Psoas muscle (tissue), 8 donors: Measurements from ENCODE around the gene LNX1. TPM values are rescaled to one million over a fixed set of nuclear protein-coding genes. Genes with fewer than 3 reads are reported as not detected.

Experiments used
- ATAC-seq, 4 donors: fragments of 200-7000 bp; cut with Tn5 transposase; one replicate each; pipeline ENCODE4 v1.9.1; 2020; ENCODE audit warnings: moderate library complexity in 3 of 4, mild to moderate bottlenecking in 2 of 4
- DNase-seq, 2 donors: peaks; one replicate each; pipeline ENCODE4 v3.0.0-alpha.2; 2020
- H3K27ac ChIP-seq: fragments of 200-600 bp; one replicate; pipeline ENCODE4 v1.8.0; 2022
- H3K27me3 ChIP-seq, 3 donors: fragments of 200-600 bp in 1 of 3; one replicate each; pipeline versions ENCODE4 v1.6.1 to v1.8.0; 2013 to 2022; ENCODE audit warnings: low read length in 2 of 3, mild to moderate bottlenecking in 2 of 3, moderate library complexity in 1 of 3; ENCODE audit not compliant: insufficient read depth in 3 of 3
- H3K36me3 ChIP-seq, 2 donors: fragments of 200-600 bp in 1 of 2; one replicate each; pipeline versions ENCODE4 v1.6.1 to v1.8.0; 2013 to 2022; ENCODE audit warnings: low read depth in 1 of 2, mild to moderate bottlenecking in 1 of 2, moderate library complexity in 1 of 2; ENCODE audit not compliant: insufficient read depth in 1 of 2
- H3K4me1 ChIP-seq: fragments of 200-600 bp; one replicate; pipeline ENCODE4 v1.8.0; 2022
- H3K4me3 ChIP-seq: fragments of 200-600 bp; one replicate; pipeline ENCODE4 v1.8.0; 2022; ENCODE audit warnings: mild to moderate bottlenecking
- H3K9me3 ChIP-seq: fragments of 200-600 bp; one replicate; pipeline ENCODE4 v1.8.0; 2022
- CTCF ChIP-seq: fragments of 200-600 bp; IDR thresholded peaks from one replicate; pipeline ENCODE4 v1.8.0; 2022; ENCODE audit warnings: antibody characterized with exemption
- WGBS, 3 donors: extraction: QIAGEN DNeasy Blood & Tissue Kit; methylation state at CpG; one replicate each; pipeline versions ENCODE4 v1.1.6 to v1.1.7; 2013; 5-methylcytosine and 5-hydroxymethylcytosine counted together
- intact Hi-C, 2 donors: fragments of 100-400 bp; cut with DNase I; formaldehyde crosslinking; loops; one replicate each; pipeline versions ENCODE4 v1.11.0 to v1.14.2; 2022
- polyA plus RNA-seq, 3 donors: library from polyadenylated mRNA; stranded (reverse); fragments of 200-250 nt; gene quantifications; one replicate each; pipeline ENCODE4 v1.2.3, GENCODE V29; 2013
- total RNA-seq, 4 donors: library from RNA; stranded (reverse); fragmentation: NEBNext Ultra II Directional in 2 of 4; extraction: Animal tissue kit (Norgen Biotek cat#: 25700) in 2 of 4; gene quantifications; one replicate each; pipeline versions ENCODE4 v1.2.1 to v1.2.4, GENCODE V29; 2021 to 2023
- donor health status: healthy with polysubstance abuse.
- donor health status: DM: no; HTN: no; CAD: no; lungs with moderate emphysema.
- donor health status: Bipolar disorder and iron deficiency.
- donor health status: healthy.
- donor health status: DM: yes; HTN: yes; CAD: no.
- donor health status: DM: no; HTN: no; CAD: no.
- donor health status: DM: no; HTN: no; CAD: no.
- donor health status: DM: yes; HTN: yes; CAD: no.

Gene LNX1
- total and polyA plus RNA-seq, 7 donors, result 2.1 to 13.9 (median 4.3) TPM

GRCh38 chr4:53531585-53532224, 59.6 kb downstream of the LNX1 start:
- Histone ChIP-seq H3K27me3 (no peaks in the 10 kb centered on the region), H3K9me3 (no peaks in the 10 kb centered on the region), H3K27ac (no peak overlapping the region), H3K4me3 (no peak overlapping the region), H3K36me3 (no peaks in the 10 kb centered on the region), H3K4me1 (no peaks in the 10 kb centered on the region)
- no peak for DNase-seq
- intact Hi-C loops, result no loop called here
- ATAC-seq, result peak in 1 of 4 donors; percentile 49
- 60 to 72% (median 63%) methylated on average over 5 of the region's 5 CpGs for WGBS, 3 donors
- TF ChIP-seq CTCF, result no peak

GRCh38 chr4:53529025-53529424, 62.3 kb downstream of the LNX1 start:
- H3K27ac ChIP-seq, result no peak overlapping the region
- H3K27me3 ChIP-seq, result no peaks in the 10 kb centered on the region
- H3K9me3 ChIP-seq, result no peaks in the 10 kb centered on the region
- intact Hi-C loops, result no loop called here
- DNase-seq, result no peak
- no peaks in the 10 kb centered on the region for H3K36me3 ChIP-seq
- ATAC-seq, result no peak
- WGBS, 3 donors, result 88 to 96% (median 91%) methylated on average over 3 of the region's 3 CpGs
- no peak overlapping the region for H3K4me3 ChIP-seq
- no peaks in the 10 kb centered on the region for H3K4me1 ChIP-seq
- TF ChIP-seq CTCF, result no peak

- no peaks in the 10 kb centered on the region for H3K27me3 ChIP-seq
- no peaks in the 10 kb centered on the region for H3K36me3 ChIP-seq
- TF ChIP-seq CTCF, result no peak
- no peak for DNase-seq
- H3K27ac ChIP-seq, result no peak overlapping the region
- 91 to 95% (median 93%) methylated on average over 4 of the region's 4 CpGs for WGBS, 3 donors
- H3K4me1 ChIP-seq, result no peaks in the 10 kb centered on the region
- intact Hi-C loops, result no loop called here
- H3K4me3 ChIP-seq, result no peak overlapping the region
- no peak for ATAC-seq
- no peaks in the 10 kb centered on the region for H3K9me3 ChIP-seq
These were observed 63.4 kb downstream of the LNX1 start for GRCh38 chr4:53527930-53528329.

- Histone ChIP-seq H3K36me3 (no peaks in the 10 kb centered on the region), H3K4me1 (no peaks in the 10 kb centered on the region), H3K27me3 (no peaks in the 10 kb centered on the region), H3K27ac (no peak overlapping the region), H3K4me3 (no peak overlapping the region), H3K9me3 (no peaks in the 10 kb centered on the region)
- intact Hi-C loops, result no loop called here
- DNase-seq, result no peak
- no peak for TF ChIP-seq CTCF
- WGBS, 3 donors, result 79 to 82% (median 81%) methylated on average over 1 of the region's 1 CpG
- ATAC-seq, result no peak
These were observed 64.0 kb downstream of the LNX1 start for GRCh38 chr4:53527326-53527725.

GRCh38 chr4:53522334-53522733, 69.0 kb downstream of the LNX1 start:
- no peak overlapping the region for H3K4me3 ChIP-seq
- TF ChIP-seq CTCF, result no peak
- ATAC-seq (no peak), DNase-seq (no peak)
- no peaks in the 10 kb centered on the region for H3K27me3 ChIP-seq
- no peaks in the 10 kb centered on the region for H3K36me3 ChIP-seq
- H3K4me1 ChIP-seq, result no peaks in the 10 kb centered on the region
- no peaks in the 10 kb centered on the region for H3K9me3 ChIP-seq
- intact Hi-C loops, result no loop called here
- H3K27ac ChIP-seq, result no peak overlapping the region
